Neural progenitor cell (in vitro differentiated cells): ENCODE measurements around the gene RGS7. TPM values are rescaled to one million over a fixed set of nuclear protein-coding genes. Genes with fewer than 3 reads are reported as not detected.

Experiments used
- DNase-seq: peaks from one replicate; pipeline ENCODE4 v3.0.0-alpha.2; 2016; ENCODE audit warnings: low spot score
- H2AFZ ChIP-seq: fragments of 200-600 bp; sonication (generic); replicated peaks from 2 replicates; pipeline ENCODE4 v1.6.1; 2016; ENCODE audit warnings: antibody characterized with exemption
- H3F3A ChIP-seq: fragments of 200-600 bp; sonication (generic); 2 replicates; pipeline ENCODE4 v1.6.1; 2016; ENCODE audit warnings: antibody characterized with exemption, low read depth
- H3K27ac ChIP-seq: fragments of 200-600 bp; sonication (generic); 2 replicates; pipeline ENCODE4 v1.5.1; 2016; ENCODE audit warnings: mild to moderate bottlenecking
- H3K27me3 ChIP-seq: fragments of 200-600 bp; sonication (generic); 2 replicates; pipeline ENCODE4 v1.6.1; 2016; ENCODE audit warnings: mild to moderate bottlenecking, moderate library complexity
- H3K36me3 ChIP-seq: fragments of 200-600 bp; sonication (generic); 2 replicates; pipeline ENCODE4 v1.5.1; 2016
- H3K4me1 ChIP-seq: fragments of 200-600 bp; sonication (generic); 2 replicates; pipeline ENCODE4 v1.6.1; 2016; ENCODE audit warnings: mixed run types
- H3K4me2 ChIP-seq: fragments of 200-600 bp; sonication (generic); 2 replicates; pipeline ENCODE4 v1.6.1; 2016
- H3K4me3 ChIP-seq: fragments of 200-600 bp; sonication (generic); 2 replicates; pipeline ENCODE4 v1.5.1; 2016
- H3K79me2 ChIP-seq: fragments of 200-600 bp; sonication (generic); 2 replicates; pipeline ENCODE4 v1.6.1; 2016; ENCODE audit warnings: low read depth
- H3K9ac ChIP-seq: fragments of 200-600 bp; sonication (generic); 2 replicates; pipeline ENCODE4 v1.6.1; 2016
- H3K9me3 ChIP-seq: fragments of 200-600 bp; sonication (generic); 2 replicates; pipeline ENCODE4 v1.5.1; 2016; ENCODE audit warnings: low read depth
- H4K20me1 ChIP-seq: fragments of 200-600 bp; sonication (generic); 2 replicates; pipeline ENCODE4 v1.6.1; 2016; ENCODE audit warnings: low read depth
- H3K27ac Mint-ChIP-seq: 3 replicates; pipeline ENCODE4 v1.8.0; 2021; ENCODE audit warnings: mixed read lengths
- H3K27me3 Mint-ChIP-seq: 2 replicates; pipeline ENCODE4 v1.8.0; 2022; ENCODE audit warnings: low read depth, mild to moderate bottlenecking, inconsistent platforms, moderate library complexity, mixed read lengths; ENCODE audit not compliant: insufficient read depth
- H3K36me3 Mint-ChIP-seq: 3 replicates; pipeline ENCODE4 v1.8.0; 2021; ENCODE audit warnings: mixed read lengths
- H3K4me1 Mint-ChIP-seq: 3 replicates; pipeline ENCODE4 v1.8.0; 2021; ENCODE audit warnings: mixed read lengths
- H3K4me3 Mint-ChIP-seq: 3 replicates; pipeline ENCODE4 v1.8.0; 2021; ENCODE audit warnings: mild to moderate bottlenecking, moderate library complexity, mixed read lengths
- H3K9me3 Mint-ChIP-seq: 3 replicates; pipeline ENCODE4 v1.8.0; 2020; ENCODE audit warnings: mixed read lengths
- EZH2 ChIP-seq: fragments of 200-600 bp; sonication (generic); IDR thresholded peaks from 2 replicates; pipeline ENCODE4 v1.6.1; 2017; ENCODE audit warnings: antibody characterized with exemption, mild to moderate bottlenecking, moderate library complexity
- EZH2phosphoT487 ChIP-seq: fragments of 200-600 bp; sonication (generic); IDR thresholded peaks from 2 replicates; pipeline ENCODE4 v1.6.1; 2017; ENCODE audit warnings: antibody characterized with exemption
- total RNA-seq: library from RNA; depleted of rRNA; stranded (reverse); fragments of >200 nt; gene quantifications from 2 replicates; pipeline ENCODE4 v1.2.3, GENCODE V29; 2015; ENCODE audit warnings: low replicate concordance
- TF ChIP-seq, protein P1 (sequence below): fragments of 200-600 bp; sonication (generic); IDR thresholded peaks from 2 replicates; pipeline ENCODE4 v1.5.1; 2017; ENCODE audit warnings: antibody characterized with exemption, mild to moderate bottlenecking

Gene RGS7
- total RNA-seq, 1 donor from 2014 or later: not detected

DNA sequence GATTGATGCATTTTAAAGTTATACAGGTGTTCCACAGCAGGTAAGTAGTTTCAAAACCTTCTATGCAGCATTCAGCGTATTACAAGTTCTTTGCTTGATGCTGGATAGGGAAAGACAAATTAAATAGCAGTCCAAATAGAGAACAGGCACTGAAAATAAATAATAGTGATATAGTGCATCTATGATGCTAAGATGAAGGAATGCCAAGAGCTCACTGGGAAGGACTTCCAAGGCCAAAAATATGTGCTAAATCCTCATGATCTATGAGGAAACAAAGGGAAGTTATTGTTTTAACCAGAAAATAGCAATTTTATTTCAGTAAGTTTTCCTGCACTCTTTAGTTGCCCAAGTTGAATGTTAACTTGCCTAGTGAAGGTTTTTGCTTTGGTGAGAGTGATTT, 617.3 kb downstream of the RGS7 start:
- Histone ChIP-seq H2AFZ (no peak overlapping the region), H3K4me2 (no peak overlapping the region), H3K36me3 (no peaks in the 10 kb centered on the region), H3K4me1 (peaks cover 10% of the 10 kb centered on the region), H3K27ac (no peak overlapping the region), H3K79me2 (no peaks in the 10 kb centered on the region), H3K4me3 (no peak overlapping the region), H3F3A (peaks cover 4% of the 10 kb centered on the region), H4K20me1 (no peaks in the 10 kb centered on the region), H3K9me3 (no peaks in the 10 kb centered on the region), H3K9ac (no peak overlapping the region), H3K27me3 (no peaks in the 10 kb centered on the region)
- TF ChIP-seq EZH2 (no peak), EZH2phosphoT487 (no peak)
- TF ChIP-seq, protein P1, sequence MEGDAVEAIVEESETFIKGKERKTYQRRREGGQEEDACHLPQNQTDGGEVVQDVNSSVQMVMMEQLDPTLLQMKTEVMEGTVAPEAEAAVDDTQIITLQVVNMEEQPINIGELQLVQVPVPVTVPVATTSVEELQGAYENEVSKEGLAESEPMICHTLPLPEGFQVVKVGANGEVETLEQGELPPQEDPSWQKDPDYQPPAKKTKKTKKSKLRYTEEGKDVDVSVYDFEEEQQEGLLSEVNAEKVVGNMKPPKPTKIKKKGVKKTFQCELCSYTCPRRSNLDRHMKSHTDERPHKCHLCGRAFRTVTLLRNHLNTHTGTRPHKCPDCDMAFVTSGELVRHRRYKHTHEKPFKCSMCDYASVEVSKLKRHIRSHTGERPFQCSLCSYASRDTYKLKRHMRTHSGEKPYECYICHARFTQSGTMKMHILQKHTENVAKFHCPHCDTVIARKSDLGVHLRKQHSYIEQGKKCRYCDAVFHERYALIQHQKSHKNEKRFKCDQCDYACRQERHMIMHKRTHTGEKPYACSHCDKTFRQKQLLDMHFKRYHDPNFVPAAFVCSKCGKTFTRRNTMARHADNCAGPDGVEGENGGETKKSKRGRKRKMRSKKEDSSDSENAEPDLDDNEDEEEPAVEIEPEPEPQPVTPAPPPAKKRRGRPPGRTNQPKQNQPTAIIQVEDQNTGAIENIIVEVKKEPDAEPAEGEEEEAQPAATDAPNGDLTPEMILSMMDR: no peak
- H3K36me3 Mint-ChIP-seq: no peaks in the 10 kb centered on the region
- no peak overlapping the region for H3K27ac Mint-ChIP-seq
- H3K9me3 Mint-ChIP-seq: no peaks in the 10 kb centered on the region
- no peaks in the 10 kb centered on the region for H3K4me1 Mint-ChIP-seq
- no peak overlapping the region for H3K4me3 Mint-ChIP-seq
- no peak for DNase-seq
- H3K27me3 Mint-ChIP-seq: no peaks in the 10 kb centered on the region

DNA sequence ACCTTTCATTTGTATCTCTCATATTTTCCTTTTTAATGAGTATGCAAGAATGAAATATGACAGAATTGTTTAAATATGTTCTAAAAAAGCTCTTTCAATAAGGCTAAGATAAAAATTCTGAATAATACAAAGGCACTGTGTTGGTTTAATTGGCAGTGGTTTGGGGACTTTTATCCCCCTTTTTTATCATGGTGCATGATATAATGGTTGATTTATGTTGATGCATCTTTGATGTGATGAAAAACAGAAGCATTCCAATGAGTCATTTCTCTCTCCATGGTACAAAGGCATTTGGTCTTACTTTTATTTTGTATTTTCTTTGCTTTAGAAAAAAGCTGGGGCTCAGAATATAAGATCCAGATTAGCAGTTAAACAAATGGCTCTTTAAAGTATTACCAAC, 617.9 kb downstream of the RGS7 start:
- no peak for DNase-seq
- Histone ChIP-seq H2AFZ (no peak overlapping the region), H3K4me1 (peaks cover 9% of the 10 kb centered on the region), H3K9ac (no peak overlapping the region), H3F3A (peaks cover 4% of the 10 kb centered on the region), H3K9me3 (no peaks in the 10 kb centered on the region), H3K36me3 (no peaks in the 10 kb centered on the region), H4K20me1 (no peaks in the 10 kb centered on the region), H3K27me3 (no peaks in the 10 kb centered on the region), H3K79me2 (no peaks in the 10 kb centered on the region), H3K27ac (no peak overlapping the region), H3K4me2 (no peak overlapping the region), H3K4me3 (no peak overlapping the region)
- H3K4me1 Mint-ChIP-seq: no peaks in the 10 kb centered on the region
- no peak overlapping the region for H3K27ac Mint-ChIP-seq
- TF ChIP-seq EZH2phosphoT487 (no peak), EZH2 (no peak)
- TF ChIP-seq, protein P1: no peak
- no peaks in the 10 kb centered on the region for H3K9me3 Mint-ChIP-seq
- H3K36me3 Mint-ChIP-seq: no peaks in the 10 kb centered on the region
- H3K4me3 Mint-ChIP-seq: no peak overlapping the region
- no peaks in the 10 kb centered on the region for H3K27me3 Mint-ChIP-seq

DNA sequence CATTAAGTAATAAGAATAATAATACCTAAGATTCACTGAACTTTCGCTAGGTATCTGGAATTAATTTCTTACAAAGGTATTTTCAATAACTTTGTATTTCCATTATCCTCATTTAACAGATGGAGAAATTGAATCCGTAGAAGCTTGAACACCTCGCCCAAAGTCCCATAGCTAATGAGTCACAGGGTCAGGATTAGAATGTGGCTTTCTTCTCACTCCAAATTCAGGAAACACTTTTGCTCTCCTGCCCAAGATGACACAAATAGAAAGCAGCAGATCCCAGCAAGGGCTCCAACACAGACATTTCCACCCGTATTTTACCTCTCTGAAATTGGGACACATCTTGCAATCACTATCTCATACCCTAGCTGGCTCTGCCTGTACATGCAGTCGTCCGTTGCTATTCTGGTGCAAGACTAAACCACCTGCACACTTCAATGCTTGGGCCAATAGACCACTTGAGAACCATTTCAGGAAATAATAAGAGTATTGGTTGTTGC, 619.2 kb downstream of the RGS7 start:
- H3K36me3 ChIP-seq: no peaks in the 10 kb centered on the region
- no peak overlapping the region for H2AFZ ChIP-seq
- Mint-ChIP-seq H3K4me1 (no peaks in the 10 kb centered on the region), H3K4me3 (no peak overlapping the region), H3K9me3 (no peaks in the 10 kb centered on the region), H3K36me3 (no peaks in the 10 kb centered on the region), H3K27me3 (no peaks in the 10 kb centered on the region), H3K27ac (no peak overlapping the region)
- H3K79me2 ChIP-seq: no peaks in the 10 kb centered on the region
- H3K9me3 ChIP-seq: no peaks in the 10 kb centered on the region
- TF ChIP-seq, protein P1: no peak
- no peak for TF ChIP-seq EZH2
- no peak for TF ChIP-seq EZH2phosphoT487
- H3K27ac ChIP-seq: no peak overlapping the region
- no peaks in the 10 kb centered on the region for H3K4me1 ChIP-seq
- no peaks in the 10 kb centered on the region for H3F3A ChIP-seq
- no peak overlapping the region for H3K4me2 ChIP-seq
- H4K20me1 ChIP-seq: no peaks in the 10 kb centered on the region
- H3K9ac ChIP-seq: no peak overlapping the region
- DNase-seq: no peak
- no peak overlapping the region for H3K4me3 ChIP-seq
- H3K27me3 ChIP-seq: no peaks in the 10 kb centered on the region
